ENCODE measurements around the gene RNF130. TPM values are rescaled to one million over a fixed set of nuclear protein-coding genes. Genes with fewer than 3 reads are reported as not detected.

RNF130 gene
- total RNA-seq, 1 experiment from 2014 or later, result 58.5 TPM

- no peak for TF ChIP-seq HMGXB4 (CRISPR knock-in tag; IDR thresholded peaks at IDR 0.05)
Measured at GRCh38 chr5:180009581-180009980, 62.0 kb downstream of the RNF130 start (continued).

GRCh38 chr5:180008433-180008832, 63.1 kb downstream of the RNF130 start:
- ChIA-PET POLR2A (interaction anchor here (0.6 kb wide), 1 partner anchor 683 kb away, joined by 3 read pairs; no protein-coding TSS in a partner anchor), CTCF (interaction anchor here (0.6 to 1.7 kb wide), 2 partner anchors 13 to 432 kb away, joined by 3 to 9 read pairs; no protein-coding TSS in a partner anchor)
- DNase-seq (ENCODE audit: low spot score), result no peak
- Mint-ChIP-seq H3K4me3 (no peak overlapping the region), H3K4me1 (peaks cover 17% of the 10 kb centered on the region), H3K36me3 (peaks cover 10% of the 10 kb centered on the region), H3K27ac (peak overlapping the region; percentile 71), H3K27me3 (ENCODE audit: low read depth) (no peaks in the 10 kb centered on the region), H3K9me3 (no peaks in the 10 kb centered on the region)
- no peak for ATAC-seq
- TF ChIP-seq E2F5 (CRISPR knock-in tag; IDR thresholded peaks at IDR 0.05), result no peak
- TF ChIP-seq ELF4 (CRISPR knock-in tag; IDR thresholded peaks at IDR 0.05; ENCODE audit: low read depth), result no peak
- no peak for TF ChIP-seq ARID4B (CRISPR knock-in tag; IDR thresholded peaks at IDR 0.05; ENCODE audit: borderline replicate concordance)
- no peak for TF ChIP-seq GRHL2 (CRISPR knock-in tag; IDR thresholded peaks at IDR 0.05; ENCODE audit: insufficient replicate concordance, severe bottlenecking)
- TF ChIP-seq SOX15 (CRISPR knock-in tag; IDR thresholded peaks at IDR 0.05), result no peak
- no peak for TF ChIP-seq ZNF512 (CRISPR knock-in tag; IDR thresholded peaks at IDR 0.05; ENCODE audit: borderline replicate concordance)
- no peak for TF ChIP-seq PREB (CRISPR knock-in tag; IDR thresholded peaks at IDR 0.05; ENCODE audit: borderline replicate concordance)
- no peak for TF ChIP-seq CTCF (IDR thresholded peaks at IDR 0.05)
- TF ChIP-seq ZNF396 (CRISPR knock-in tag; IDR thresholded peaks at IDR 0.05; ENCODE audit: borderline replicate concordance), result no peak
- TF ChIP-seq SMAD4 (CRISPR knock-in tag; IDR thresholded peaks at IDR 0.05), result no peak
- no peak for TF ChIP-seq RELA (CRISPR knock-in tag; IDR thresholded peaks at IDR 0.05; ENCODE audit: borderline replicate concordance)
- no peak for TF ChIP-seq CBFB (CRISPR knock-in tag; IDR thresholded peaks at IDR 0.05; ENCODE audit: low read depth)
- TF ChIP-seq USF1 (CRISPR knock-in tag; IDR thresholded peaks at IDR 0.05), result no peak
- TF ChIP-seq PRDM15 (CRISPR knock-in tag; IDR thresholded peaks at IDR 0.05), result no peak
